HepG2 (cell line): ENCODE data around the gene CCL27. TPM values are rescaled to one million over a fixed set of nuclear protein-coding genes. Genes with fewer than 3 reads are reported as not detected.

Experiments used
- AGO1 ChIP-seq: fragments of 200-400 bp; formaldehyde crosslinking; IDR thresholded peaks from 2 replicates; pipeline ENCODE4 v1.6.1; 2017; ENCODE audit warnings: mild to moderate bottlenecking, low read depth, low read length, moderate library complexity; ENCODE audit not compliant: poor library complexity, severe bottlenecking
- ATAD3A ChIP-seq: sonication (generic); formaldehyde crosslinking; IDR thresholded peaks from 2 replicates; pipeline ENCODE4 v1.4.0; 2020; ENCODE audit warnings: missing genetic modification reagents
- CC2D1A ChIP-seq: sonication (generic); formaldehyde crosslinking; IDR thresholded peaks from 2 replicates; pipeline ENCODE4 v1.8.1; 2023; ENCODE audit warnings: mild to moderate bottlenecking, missing genetic modification reagents
- EEA1 ChIP-seq: sonication (generic); formaldehyde crosslinking; IDR thresholded peaks from 2 replicates; pipeline ENCODE4 v1.5.1; 2020; ENCODE audit warnings: mild to moderate bottlenecking, missing genetic modification reagents, borderline replicate concordance
- HOXD1 ChIP-seq: sonication (generic); formaldehyde crosslinking; IDR thresholded peaks from 2 replicates; pipeline ENCODE4 v1.5.0; 2020; ENCODE audit warnings: missing genetic modification reagents
- JDP2 ChIP-seq: sonication (generic); formaldehyde crosslinking; IDR thresholded peaks from 2 replicates; pipeline ENCODE4 v1.8.1; 2022; ENCODE audit warnings: missing genetic modification reagents, borderline replicate concordance
- KAT2B ChIP-seq: fragments of 150-350 bp; IDR thresholded peaks from 2 replicates; pipeline ENCODE4 v1.6.1; 2014; ENCODE audit warnings: low read depth, low read length, borderline replicate concordance
- KDM5A ChIP-seq: fragments of 200-600 bp; sonication (generic); IDR thresholded peaks from 2 replicates; pipeline ENCODE4 v1.7.0; 2018; ENCODE audit warnings: antibody characterized with exemption, mild to moderate bottlenecking, low read length, borderline replicate concordance
- KLF9 ChIP-seq: IDR thresholded peaks from 2 replicates; pipeline ENCODE4 v1.6.1; 2016; ENCODE audit warnings: low read depth
- MLLT10 ChIP-seq: sonication (generic); formaldehyde crosslinking; IDR thresholded peaks from 2 replicates; pipeline ENCODE4 v1.4.0; 2020; ENCODE audit warnings: missing genetic modification reagents
- NR3C1 ChIP-seq: sonication (generic); formaldehyde crosslinking; IDR thresholded peaks from 2 replicates; pipeline ENCODE4 v1.4.0; 2020; ENCODE audit warnings: missing genetic modification reagents
- PPARG ChIP-seq: conservative IDR thresholded peaks from 2 replicates; pipeline ENCODE4 v1.6.1; 2016; ENCODE audit warnings: missing biosample characterization, missing genetic modification reagents
- RELA ChIP-seq: sonication (generic); formaldehyde crosslinking; IDR thresholded peaks from 2 replicates; pipeline ENCODE4 v1.4.0; 2020; ENCODE audit warnings: missing genetic modification reagents
- SIX4 ChIP-seq: sonication (generic); formaldehyde crosslinking; IDR thresholded peaks from 2 replicates; pipeline ENCODE4 v1.4.0; 2020; ENCODE audit warnings: missing genetic modification reagents
- ZNF101 ChIP-seq: sonication (generic); formaldehyde crosslinking; IDR thresholded peaks from 2 replicates; pipeline ENCODE4 v1.4.0; 2020; ENCODE audit warnings: mild to moderate bottlenecking, low read depth, missing genetic modification reagents, borderline replicate concordance
- ZNF530 ChIP-seq: sonication (generic); formaldehyde crosslinking; IDR thresholded peaks from 2 replicates; pipeline ENCODE4 v1.5.0; 2020; ENCODE audit warnings: low read depth, mild to moderate bottlenecking, missing genetic modification reagents
- ZNF781 ChIP-seq: sonication (generic); formaldehyde crosslinking; IDR thresholded peaks from 2 replicates; pipeline ENCODE4 v1.5.1; 2020; ENCODE audit warnings: borderline replicate concordance, mild to moderate bottlenecking, missing genetic modification reagents; ENCODE audit errors: not compliant biosample characterization
- ZNF782 ChIP-seq: sonication (generic); formaldehyde crosslinking; IDR thresholded peaks from 2 replicates; pipeline ENCODE4 v1.4.0; 2020; ENCODE audit warnings: missing genetic modification reagents, mild to moderate bottlenecking, borderline replicate concordance
- polyA plus RNA-seq, 8 experiments: library from polyadenylated mRNA; depleted of rRNA in 3 of 8; stranded (reverse) in 7 of 8; unstranded in 1 of 8; fragments of >200 nt; fragmentation: Illumina TruSeq in 4 of 8; extraction: Trizol in 4 of 8; gene quantifications; 2 replicates each; pipeline versions ENCODE4 v1.2.1 to v1.2.3, GENCODE V29; 2011 to 2016; ENCODE audit warnings: low read depth in 4 of 8, missing spikeins in 1 of 8, mixed read lengths in 1 of 8; ENCODE audit not compliant: insufficient read depth in 1 of 8
- total RNA-seq, 5 experiments: library from RNA; depleted of rRNA; stranded (reverse); fragments of >200 nt; fragmentation: Illumina TruSeq; extraction: Trizol; gene quantifications; 2 replicates each; pipeline ENCODE4 v1.2.3, GENCODE V29; 2016; ENCODE audit warnings: low read depth in 1 of 5
- TF ChIP-seq, protein P1 (sequence below): sonication (generic); formaldehyde crosslinking; IDR thresholded peaks from 2 replicates; pipeline ENCODE4 v1.4.0; 2020; ENCODE audit warnings: low read depth, mild to moderate bottlenecking, missing genetic modification reagents
- TF ChIP-seq, protein P2 (sequence below): sonication (generic); formaldehyde crosslinking; IDR thresholded peaks from 2 replicates; pipeline ENCODE4 v1.4.0; 2020; ENCODE audit warnings: mild to moderate bottlenecking, missing genetic modification reagents
- TF ChIP-seq, protein P3 (sequence below): IDR thresholded peaks from 2 replicates; pipeline ENCODE4 v1.6.1; 2016; ENCODE audit warnings: low read depth, borderline replicate concordance
- TF ChIP-seq, protein P4 (sequence below): sonication (generic); formaldehyde crosslinking; IDR thresholded peaks from 2 replicates; pipeline ENCODE4 v1.5.0; 2020; ENCODE audit warnings: missing genetic modification reagents
- TF ChIP-seq, protein P5 (sequence below): sonication (generic); formaldehyde crosslinking; IDR thresholded peaks from 2 replicates; pipeline ENCODE4 v1.5.0; 2020; ENCODE audit warnings: missing genetic modification reagents
- TF ChIP-seq, protein P6 (sequence below): IDR thresholded peaks from 2 replicates; pipeline ENCODE4 v1.6.1; 2016; ENCODE audit warnings: missing biosample characterization, missing genetic modification reagents, low read depth

Gene CCL27
- total and polyA plus RNA-seq, 2 of the 13 experiments (the other 11 are each of a cell fraction or from before 2014, with no cell fraction given): not detected

DNA sequence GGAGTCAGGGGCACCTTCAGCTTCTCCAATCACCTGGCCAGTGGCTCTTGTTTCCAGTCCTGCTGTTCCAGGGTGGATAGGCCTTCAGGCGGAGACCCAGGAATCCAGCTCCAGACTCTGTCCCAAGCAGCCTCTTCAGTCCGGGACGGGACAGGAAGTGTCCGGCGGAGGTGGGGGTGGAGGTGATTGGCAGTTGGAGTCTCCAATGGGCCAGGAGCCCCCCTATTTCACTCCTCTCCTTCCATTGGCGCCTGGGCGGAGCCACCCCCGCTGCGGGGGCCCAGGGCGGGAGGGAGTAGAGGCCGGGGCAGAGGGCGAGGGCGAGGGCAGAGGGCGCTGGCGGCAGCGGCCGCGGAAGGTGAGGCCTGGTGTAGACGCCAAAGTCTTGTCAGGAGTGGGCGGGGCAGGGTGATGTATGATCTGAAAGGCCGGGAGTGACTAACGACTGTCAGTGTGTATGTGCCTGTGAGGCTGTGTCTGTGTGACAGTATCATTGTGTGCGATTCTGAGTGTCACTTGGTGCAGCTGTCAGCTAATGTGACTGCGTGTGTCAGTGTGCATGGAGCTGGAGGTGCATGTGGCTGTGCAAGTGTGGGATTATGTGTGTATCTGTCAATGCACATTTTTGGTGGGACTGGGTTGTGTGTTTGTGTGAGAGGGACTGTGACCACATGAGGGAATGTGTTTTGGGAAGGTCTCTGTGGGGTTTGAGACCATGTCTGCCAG, 10.4 kb downstream of the CCL27 start, which contains the start of gene IL11RA (continued):
- TF ChIP-seq, protein P1, sequence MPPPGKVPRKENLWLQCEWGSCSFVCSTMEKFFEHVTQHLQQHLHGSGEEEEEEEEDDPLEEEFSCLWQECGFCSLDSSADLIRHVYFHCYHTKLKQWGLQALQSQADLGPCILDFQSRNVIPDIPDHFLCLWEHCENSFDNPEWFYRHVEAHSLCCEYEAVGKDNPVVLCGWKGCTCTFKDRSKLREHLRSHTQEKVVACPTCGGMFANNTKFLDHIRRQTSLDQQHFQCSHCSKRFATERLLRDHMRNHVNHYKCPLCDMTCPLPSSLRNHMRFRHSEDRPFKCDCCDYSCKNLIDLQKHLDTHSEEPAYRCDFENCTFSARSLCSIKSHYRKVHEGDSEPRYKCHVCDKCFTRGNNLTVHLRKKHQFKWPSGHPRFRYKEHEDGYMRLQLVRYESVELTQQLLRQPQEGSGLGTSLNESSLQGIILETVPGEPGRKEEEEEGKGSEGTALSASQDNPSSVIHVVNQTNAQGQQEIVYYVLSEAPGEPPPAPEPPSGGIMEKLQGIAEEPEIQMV: no peak
- TF ChIP-seq, protein P2, sequence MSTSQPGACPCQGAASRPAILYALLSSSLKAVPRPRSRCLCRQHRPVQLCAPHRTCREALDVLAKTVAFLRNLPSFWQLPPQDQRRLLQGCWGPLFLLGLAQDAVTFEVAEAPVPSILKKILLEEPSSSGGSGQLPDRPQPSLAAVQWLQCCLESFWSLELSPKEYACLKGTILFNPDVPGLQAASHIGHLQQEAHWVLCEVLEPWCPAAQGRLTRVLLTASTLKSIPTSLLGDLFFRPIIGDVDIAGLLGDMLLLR (CRISPR knock-in tag): no peak
- TF ChIP-seq SIX4 (CRISPR knock-in tag): 0 out of 2 replicates have a peak, but pooled peaks have one; percentile 23
- TF ChIP-seq ZNF101 (CRISPR knock-in tag): no peak
- TF ChIP-seq KDM5A: no peak; the same call in 1 of the 2 replicates
- TF ChIP-seq, protein P3, sequence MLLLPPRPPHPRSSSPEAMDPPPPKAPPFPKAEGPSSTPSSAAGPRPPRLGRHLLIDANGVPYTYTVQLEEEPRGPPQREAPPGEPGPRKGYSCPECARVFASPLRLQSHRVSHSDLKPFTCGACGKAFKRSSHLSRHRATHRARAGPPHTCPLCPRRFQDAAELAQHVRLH (CRISPR knock-in tag): peak; percentile 48; the same call in 1 of the 2 replicates
- peak; percentile 99 for TF ChIP-seq HOXD1
- no peak for TF ChIP-seq ATAD3A (CRISPR knock-in tag)
- TF ChIP-seq ZNF782 (CRISPR knock-in tag): no peak
- TF ChIP-seq RELA: no peak
- TF ChIP-seq KLF9 (CRISPR knock-in tag): peak; percentile 15; the same call in 1 of the 2 replicates
- TF ChIP-seq MLLT10 (CRISPR knock-in tag): no peak
- no peak for TF ChIP-seq ZNF781 (CRISPR knock-in tag)
- peak; percentile 39 for TF ChIP-seq PPARG (CRISPR knock-in tag)
- TF ChIP-seq, protein P4, sequence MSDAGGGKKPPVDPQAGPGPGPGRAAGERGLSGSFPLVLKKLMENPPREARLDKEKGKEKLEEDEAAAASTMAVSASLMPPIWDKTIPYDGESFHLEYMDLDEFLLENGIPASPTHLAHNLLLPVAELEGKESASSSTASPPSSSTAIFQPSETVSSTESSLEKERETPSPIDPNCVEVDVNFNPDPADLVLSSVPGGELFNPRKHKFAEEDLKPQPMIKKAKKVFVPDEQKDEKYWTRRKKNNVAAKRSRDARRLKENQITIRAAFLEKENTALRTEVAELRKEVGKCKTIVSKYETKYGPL (CRISPR knock-in tag): no peak
- TF ChIP-seq, protein P5, sequence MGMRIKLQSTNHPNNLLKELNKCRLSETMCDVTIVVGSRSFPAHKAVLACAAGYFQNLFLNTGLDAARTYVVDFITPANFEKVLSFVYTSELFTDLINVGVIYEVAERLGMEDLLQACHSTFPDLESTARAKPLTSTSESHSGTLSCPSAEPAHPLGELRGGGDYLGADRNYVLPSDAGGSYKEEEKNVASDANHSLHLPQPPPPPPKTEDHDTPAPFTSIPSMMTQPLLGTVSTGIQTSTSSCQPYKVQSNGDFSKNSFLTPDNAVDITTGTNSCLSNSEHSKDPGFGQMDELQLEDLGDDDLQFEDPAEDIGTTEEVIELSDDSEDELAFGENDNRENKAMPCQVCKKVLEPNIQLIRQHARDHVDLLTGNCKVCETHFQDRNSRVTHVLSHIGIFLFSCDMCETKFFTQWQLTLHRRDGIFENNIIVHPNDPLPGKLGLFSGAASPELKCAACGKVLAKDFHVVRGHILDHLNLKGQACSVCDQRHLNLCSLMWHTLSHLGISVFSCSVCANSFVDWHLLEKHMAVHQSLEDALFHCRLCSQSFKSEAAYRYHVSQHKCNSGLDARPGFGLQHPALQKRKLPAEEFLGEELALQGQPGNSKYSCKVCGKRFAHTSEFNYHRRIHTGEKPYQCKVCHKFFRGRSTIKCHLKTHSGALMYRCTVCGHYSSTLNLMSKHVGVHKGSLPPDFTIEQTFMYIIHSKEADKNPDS (CRISPR knock-in tag): no peak
- no peak; the same call in 1 of the 2 replicates for TF ChIP-seq JDP2 (CRISPR knock-in tag)
- TF ChIP-seq, protein P6, sequence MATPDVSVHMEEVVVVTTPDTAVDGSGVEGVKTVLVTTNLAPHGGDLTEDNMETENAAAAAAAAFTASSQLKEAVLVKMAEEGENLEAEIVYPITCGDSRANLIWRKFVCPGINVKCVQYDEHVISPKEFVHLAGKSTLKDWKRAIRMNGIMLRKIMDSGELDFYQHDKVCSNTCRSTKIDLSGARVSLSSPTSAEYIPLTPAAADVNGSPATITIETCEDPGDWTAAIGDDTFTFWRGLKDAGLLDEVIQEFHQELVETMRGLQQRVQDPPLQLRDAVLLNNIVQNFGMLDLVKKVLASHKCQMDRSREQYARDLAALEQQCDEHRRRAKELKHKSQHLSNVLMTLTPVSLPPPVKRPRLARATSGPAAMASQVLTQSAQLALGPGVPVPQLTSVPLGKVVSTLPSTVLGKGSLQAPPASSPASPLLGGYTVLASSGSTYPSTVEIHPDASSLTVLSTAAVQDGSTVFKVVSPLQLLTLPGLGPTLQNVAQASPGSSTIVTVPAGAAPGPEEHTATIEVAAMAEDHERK (CRISPR knock-in tag): no peak
- TF ChIP-seq ZNF530 (CRISPR knock-in tag): no peak
- TF ChIP-seq NR3C1 (CRISPR knock-in tag): no peak
- TF ChIP-seq AGO1: peak; percentile 87
- TF ChIP-seq EEA1 (CRISPR knock-in tag): no peak
- TF ChIP-seq KAT2B: no peak
- TF ChIP-seq CC2D1A (CRISPR knock-in tag): no peak
